Liver (tissue), 3 donors: ENCODE measurements around the gene RANBP17.

Experiments
- EGR1 ChIP-seq, 2 donors: IDR thresholded peaks; 2 replicates each; pipeline ENCODE4 v1.6.1; 2016 to 2018; ENCODE audit warnings: antibody characterized with exemption in 2 of 2, low read depth in 2 of 2
- GABPA ChIP-seq, 2 donors: IDR thresholded peaks in 1 of 2; conservative IDR thresholded peaks in 1 of 2; 2 replicates each; pipeline ENCODE4 v1.6.1; 2016; ENCODE audit warnings: antibody characterized with exemption in 2 of 2, mild to moderate bottlenecking in 1 of 2, moderate library complexity in 1 of 2
- HNF4G ChIP-seq: IDR thresholded peaks from 2 replicates; pipeline ENCODE4 v1.6.1; 2016; ENCODE audit warnings: antibody characterized with exemption
- JUND ChIP-seq, 2 donors: IDR thresholded peaks; 2 replicates each; pipeline ENCODE4 v1.6.1; 2016; ENCODE audit warnings: antibody characterized with exemption in 2 of 2
- RAD21 ChIP-seq, 2 donors: IDR thresholded peaks; 2 replicates each; pipeline ENCODE4 v1.6.1; 2016; ENCODE audit warnings: antibody characterized with exemption in 2 of 2, mild to moderate bottlenecking in 2 of 2
- SP1 ChIP-seq: IDR thresholded peaks from 2 replicates; pipeline ENCODE4 v1.6.1; 2018; ENCODE audit warnings: antibody characterized with exemption, mild to moderate bottlenecking
- TAF1 ChIP-seq: conservative IDR thresholded peaks from 2 replicates; pipeline ENCODE4 v1.6.1; 2016; ENCODE audit warnings: antibody characterized with exemption, mild to moderate bottlenecking
- ZBTB33 ChIP-seq: IDR thresholded peaks from 2 replicates; pipeline ENCODE4 v1.6.1; 2016; ENCODE audit warnings: antibody characterized with exemption
- TF ChIP-seq, protein P1 (sequence below): fragments of 150-350 bp; IDR thresholded peaks from 2 replicates; pipeline ENCODE4 v1.5.1; 2017; ENCODE audit warnings: improper control_type of control experiment, low read depth, low read length; ENCODE audit not compliant: missing input control
- TF ChIP-seq, protein P2 (sequence below): IDR thresholded peaks from 2 replicates; pipeline ENCODE4 v1.6.1; 2016; ENCODE audit warnings: antibody characterized with exemption, mild to moderate bottlenecking
- TF ChIP-seq, protein P3 (sequence below): IDR thresholded peaks from 2 replicates; pipeline ENCODE4 v1.6.1; 2016; ENCODE audit warnings: antibody characterized with exemption
- donor health status: healthy.
- donor health status: healthy.

- TF ChIP-seq JUND (IDR thresholded peaks at IDR 0.05), result no peak
- TF ChIP-seq, protein P1, sequence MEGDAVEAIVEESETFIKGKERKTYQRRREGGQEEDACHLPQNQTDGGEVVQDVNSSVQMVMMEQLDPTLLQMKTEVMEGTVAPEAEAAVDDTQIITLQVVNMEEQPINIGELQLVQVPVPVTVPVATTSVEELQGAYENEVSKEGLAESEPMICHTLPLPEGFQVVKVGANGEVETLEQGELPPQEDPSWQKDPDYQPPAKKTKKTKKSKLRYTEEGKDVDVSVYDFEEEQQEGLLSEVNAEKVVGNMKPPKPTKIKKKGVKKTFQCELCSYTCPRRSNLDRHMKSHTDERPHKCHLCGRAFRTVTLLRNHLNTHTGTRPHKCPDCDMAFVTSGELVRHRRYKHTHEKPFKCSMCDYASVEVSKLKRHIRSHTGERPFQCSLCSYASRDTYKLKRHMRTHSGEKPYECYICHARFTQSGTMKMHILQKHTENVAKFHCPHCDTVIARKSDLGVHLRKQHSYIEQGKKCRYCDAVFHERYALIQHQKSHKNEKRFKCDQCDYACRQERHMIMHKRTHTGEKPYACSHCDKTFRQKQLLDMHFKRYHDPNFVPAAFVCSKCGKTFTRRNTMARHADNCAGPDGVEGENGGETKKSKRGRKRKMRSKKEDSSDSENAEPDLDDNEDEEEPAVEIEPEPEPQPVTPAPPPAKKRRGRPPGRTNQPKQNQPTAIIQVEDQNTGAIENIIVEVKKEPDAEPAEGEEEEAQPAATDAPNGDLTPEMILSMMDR, result no peak
- TF ChIP-seq RAD21 (IDR thresholded peaks at IDR 0.05), result no peak
- no peak for TF ChIP-seq HNF4G
- TF ChIP-seq SP1, result no peak
- no peak for TF ChIP-seq GABPA (IDR thresholded peaks at IDR 0.05 in 1 of 2, conservative IDR thresholded peaks at IDR 0.05 in 1 of 2)
- TF ChIP-seq ZBTB33, result no peak
- TF ChIP-seq TAF1, result no peak
- TF ChIP-seq, protein P2, sequence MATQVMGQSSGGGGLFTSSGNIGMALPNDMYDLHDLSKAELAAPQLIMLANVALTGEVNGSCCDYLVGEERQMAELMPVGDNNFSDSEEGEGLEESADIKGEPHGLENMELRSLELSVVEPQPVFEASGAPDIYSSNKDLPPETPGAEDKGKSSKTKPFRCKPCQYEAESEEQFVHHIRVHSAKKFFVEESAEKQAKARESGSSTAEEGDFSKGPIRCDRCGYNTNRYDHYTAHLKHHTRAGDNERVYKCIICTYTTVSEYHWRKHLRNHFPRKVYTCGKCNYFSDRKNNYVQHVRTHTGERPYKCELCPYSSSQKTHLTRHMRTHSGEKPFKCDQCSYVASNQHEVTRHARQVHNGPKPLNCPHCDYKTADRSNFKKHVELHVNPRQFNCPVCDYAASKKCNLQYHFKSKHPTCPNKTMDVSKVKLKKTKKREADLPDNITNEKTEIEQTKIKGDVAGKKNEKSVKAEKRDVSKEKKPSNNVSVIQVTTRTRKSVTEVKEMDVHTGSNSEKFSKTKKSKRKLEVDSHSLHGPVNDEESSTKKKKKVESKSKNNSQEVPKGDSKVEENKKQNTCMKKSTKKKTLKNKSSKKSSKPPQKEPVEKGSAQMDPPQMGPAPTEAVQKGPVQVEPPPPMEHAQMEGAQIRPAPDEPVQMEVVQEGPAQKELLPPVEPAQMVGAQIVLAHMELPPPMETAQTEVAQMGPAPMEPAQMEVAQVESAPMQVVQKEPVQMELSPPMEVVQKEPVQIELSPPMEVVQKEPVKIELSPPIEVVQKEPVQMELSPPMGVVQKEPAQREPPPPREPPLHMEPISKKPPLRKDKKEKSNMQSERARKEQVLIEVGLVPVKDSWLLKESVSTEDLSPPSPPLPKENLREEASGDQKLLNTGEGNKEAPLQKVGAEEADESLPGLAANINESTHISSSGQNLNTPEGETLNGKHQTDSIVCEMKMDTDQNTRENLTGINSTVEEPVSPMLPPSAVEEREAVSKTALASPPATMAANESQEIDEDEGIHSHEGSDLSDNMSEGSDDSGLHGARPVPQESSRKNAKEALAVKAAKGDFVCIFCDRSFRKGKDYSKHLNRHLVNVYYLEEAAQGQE, result no peak
- TF ChIP-seq EGR1 (IDR thresholded peaks at IDR 0.05; ENCODE audit: low read depth in 2 of 2), result no peak
- TF ChIP-seq, protein P3, sequence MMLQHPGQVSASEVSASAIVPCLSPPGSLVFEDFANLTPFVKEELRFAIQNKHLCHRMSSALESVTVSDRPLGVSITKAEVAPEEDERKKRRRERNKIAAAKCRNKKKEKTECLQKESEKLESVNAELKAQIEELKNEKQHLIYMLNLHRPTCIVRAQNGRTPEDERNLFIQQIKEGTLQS, result no peak
These were observed 245.9 kb downstream of the RANBP17 start for GRCh38 chr5:171107669-171108068.
